Brain microvascular endothelial cell (primary cell): ENCODE measurements around the gene CACNA2D3.

Experiments used
- DNase-seq: peaks from one replicate; pipeline ENCODE4 v3.0.0-alpha.2; 2020
- H3K27ac ChIP-seq: fragments of 250-450 bp; sonication (Bioruptor Pico); 2 replicates; pipeline ENCODE4 v1.5.1; 2020; ENCODE audit warnings: mild to moderate bottlenecking, moderate library complexity
- H3K27me3 ChIP-seq: fragments of 250-450 bp; sonication (Bioruptor Pico); replicated peaks from 2 replicates; pipeline ENCODE4 v1.5.1; 2020; ENCODE audit warnings: mild to moderate bottlenecking
- H3K36me3 ChIP-seq: fragments of 250-450 bp; sonication (Bioruptor Pico); replicated peaks from 2 replicates; pipeline ENCODE4 v1.5.1; 2020; ENCODE audit warnings: mild to moderate bottlenecking
- H3K4me3 ChIP-seq: 2 replicates; pipeline ENCODE4 v1.5.1; 2011; ENCODE audit warnings: low read depth, mild to moderate bottlenecking, control low read depth, low read length, moderate library complexity
- in situ Hi-C: cut with HindIII; loops from 2 replicates; pipeline ENCODE4 v1.10.0; 2017; ENCODE audit warnings: low sequenced_read_pairs, low pct_ligation_motif_present
- TF ChIP-seq, protein P1 (sequence below): IDR thresholded peaks from 2 replicates; pipeline ENCODE4 v1.5.1; 2011; ENCODE audit warnings: low read depth, mild to moderate bottlenecking, moderate library complexity, low read length, control low read depth, inconsistent platforms; ENCODE audit errors: missing control alignments

CACNA2D3 gene

GRCh38 chr3:54797111-54797510, 674.8 kb downstream of the CACNA2D3 start:
- H3K36me3 ChIP-seq: no peaks in the 10 kb centered on the region
- H3K27ac ChIP-seq: no peak overlapping the region
- TF ChIP-seq, protein P1, sequence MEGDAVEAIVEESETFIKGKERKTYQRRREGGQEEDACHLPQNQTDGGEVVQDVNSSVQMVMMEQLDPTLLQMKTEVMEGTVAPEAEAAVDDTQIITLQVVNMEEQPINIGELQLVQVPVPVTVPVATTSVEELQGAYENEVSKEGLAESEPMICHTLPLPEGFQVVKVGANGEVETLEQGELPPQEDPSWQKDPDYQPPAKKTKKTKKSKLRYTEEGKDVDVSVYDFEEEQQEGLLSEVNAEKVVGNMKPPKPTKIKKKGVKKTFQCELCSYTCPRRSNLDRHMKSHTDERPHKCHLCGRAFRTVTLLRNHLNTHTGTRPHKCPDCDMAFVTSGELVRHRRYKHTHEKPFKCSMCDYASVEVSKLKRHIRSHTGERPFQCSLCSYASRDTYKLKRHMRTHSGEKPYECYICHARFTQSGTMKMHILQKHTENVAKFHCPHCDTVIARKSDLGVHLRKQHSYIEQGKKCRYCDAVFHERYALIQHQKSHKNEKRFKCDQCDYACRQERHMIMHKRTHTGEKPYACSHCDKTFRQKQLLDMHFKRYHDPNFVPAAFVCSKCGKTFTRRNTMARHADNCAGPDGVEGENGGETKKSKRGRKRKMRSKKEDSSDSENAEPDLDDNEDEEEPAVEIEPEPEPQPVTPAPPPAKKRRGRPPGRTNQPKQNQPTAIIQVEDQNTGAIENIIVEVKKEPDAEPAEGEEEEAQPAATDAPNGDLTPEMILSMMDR: no peak
- H3K27me3 ChIP-seq: no peaks in the 10 kb centered on the region
- no peak overlapping the region for H3K4me3 ChIP-seq
- no peak for DNase-seq
- in situ Hi-C loops: no loop called here

DNA sequence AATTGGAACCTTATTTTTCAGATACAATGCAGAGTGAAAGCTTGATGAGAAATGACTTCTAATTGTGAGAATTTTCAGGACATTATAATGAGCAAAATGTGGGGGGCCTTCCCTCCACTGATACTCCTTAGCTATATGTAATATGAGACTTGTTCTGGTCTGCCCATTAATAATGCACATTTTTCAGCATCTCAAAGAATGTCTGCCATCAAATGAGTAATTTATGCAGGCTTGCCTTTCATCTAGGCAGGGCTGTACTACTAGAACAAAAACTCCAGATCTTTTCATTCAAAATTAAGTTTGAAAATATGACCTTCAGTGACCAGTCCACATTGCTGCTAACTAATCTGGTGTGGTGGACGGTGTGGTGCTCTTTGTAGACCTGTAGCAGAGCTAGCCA, 678.1 kb downstream of the CACNA2D3 start:
- H3K27me3 ChIP-seq: no peaks in the 10 kb centered on the region
- in situ Hi-C loops: no loop called here
- no peak overlapping the region for H3K4me3 ChIP-seq
- no peak overlapping the region for H3K27ac ChIP-seq
- TF ChIP-seq, protein P1: no peak
- DNase-seq: no peak
- H3K36me3 ChIP-seq: no peaks in the 10 kb centered on the region

DNA sequence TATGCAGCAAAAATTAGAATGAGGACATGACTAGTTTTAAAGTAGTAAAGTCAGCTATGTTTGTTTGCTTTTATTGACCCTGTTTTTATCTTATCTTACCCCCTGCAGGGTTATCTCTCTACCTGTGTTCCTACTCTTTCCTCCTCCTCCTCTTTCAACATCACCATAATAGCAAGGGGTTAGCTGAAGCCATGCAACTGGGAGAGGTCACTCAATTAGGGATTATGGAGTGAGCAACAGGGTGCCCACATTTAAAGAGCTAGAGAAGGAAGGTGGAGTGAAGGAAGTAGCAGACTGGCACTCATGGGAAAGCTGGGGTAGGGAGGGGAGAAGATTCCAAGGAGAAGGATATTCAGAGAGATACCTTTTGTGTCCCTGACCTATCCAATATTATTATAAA, 679.6 kb downstream of the CACNA2D3 start:
- TF ChIP-seq, protein P1: no peak
- no peak for DNase-seq
- in situ Hi-C loops: no loop called here

GRCh38 chr3:54810401-54810800, 688.0 kb downstream of the CACNA2D3 start:
- Histone ChIP-seq H3K27me3 (no peaks in the 10 kb centered on the region), H3K36me3 (no peaks in the 10 kb centered on the region), H3K4me3 (no peak overlapping the region), H3K27ac (no peak overlapping the region)
- TF ChIP-seq, protein P1: no peak
- in situ Hi-C loops: no loop called here
- DNase-seq: no peak

More for the DNA sequence above, 679.6 kb downstream of the CACNA2D3 start:
- Histone ChIP-seq H3K27ac (no peak overlapping the region), H3K4me3 (no peak overlapping the region), H3K27me3 (no peaks in the 10 kb centered on the region), H3K36me3 (no peaks in the 10 kb centered on the region)

- in situ Hi-C loops: no loop called here
- no peaks in the 10 kb centered on the region for H3K36me3 ChIP-seq
- no peak overlapping the region for H3K27ac ChIP-seq
- no peak overlapping the region for H3K4me3 ChIP-seq
- TF ChIP-seq, protein P1: no peak
- H3K27me3 ChIP-seq: no peaks in the 10 kb centered on the region
- no peak for DNase-seq
Observed at GRCh38 chr3:54814224-54814623, 691.9 kb downstream of the CACNA2D3 start.

DNA sequence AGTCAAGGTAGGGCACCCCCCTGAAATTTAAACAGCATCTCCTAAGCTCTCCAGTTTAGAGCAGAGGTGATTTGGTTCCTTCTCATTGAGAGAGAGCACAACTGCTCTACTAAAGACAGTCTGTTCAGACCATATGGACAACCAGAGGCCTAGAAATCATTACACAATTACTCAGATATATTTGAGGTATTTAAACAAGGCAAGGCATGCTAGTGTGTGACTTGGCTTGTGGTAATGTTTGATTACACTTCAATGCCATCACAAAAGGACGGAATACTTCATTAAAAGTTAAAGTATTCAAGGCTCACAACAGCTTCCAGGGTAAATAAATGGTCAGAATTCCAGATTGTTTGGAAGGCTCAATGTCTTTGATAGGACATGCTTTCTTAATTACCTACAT, 695.3 kb downstream of the CACNA2D3 start:
- in situ Hi-C loops: no loop called here
- DNase-seq: no peak
- no peaks in the 10 kb centered on the region for H3K27me3 ChIP-seq
- H3K4me3 ChIP-seq: no peak overlapping the region
- TF ChIP-seq, protein P1: no peak
- H3K27ac ChIP-seq: no peak overlapping the region
- H3K36me3 ChIP-seq: no peaks in the 10 kb centered on the region
